ENCODE data around the gene ACTG1. TPM values are rescaled to one million over a fixed set of nuclear protein-coding genes. Genes with fewer than 3 reads are reported as not detected.

The ACTG1 gene
- total RNA-seq, 1 donor from 2014 or later = 3,227 TPM

- TF ChIP-seq CTCF (IDR thresholded peaks at IDR 0.05; ENCODE audit: unreplicated experiment) = no peak
- Mint-ChIP-seq H3K9me3 (ENCODE audit: low read depth) (no peaks in the 10 kb centered on the region), H3K4me3 (ENCODE audit: low read depth) (no peak overlapping the region), H3K36me3 (ENCODE audit: insufficient read depth) (no peaks in the 10 kb centered on the region), H3K4me1 (ENCODE audit: low read depth) (no peaks in the 10 kb centered on the region), H3K27ac (no peak overlapping the region), H3K27me3 (peaks cover 15% of the 10 kb centered on the region)
- DNase-seq (ENCODE audit: low spot score, unreplicated experiment) = no peak
These were observed 13.0 kb downstream of the ACTG1 start for GRCh38 chr17:81499601-81499970.

- no peaks in the 10 kb centered on the region for H3K36me3 Mint-ChIP-seq (ENCODE audit: insufficient read depth)
- H3K4me3 Mint-ChIP-seq (ENCODE audit: low read depth) = no peak overlapping the region
- H3K9me3 Mint-ChIP-seq (ENCODE audit: low read depth) = no peaks in the 10 kb centered on the region
- H3K4me1 Mint-ChIP-seq (ENCODE audit: low read depth) = no peaks in the 10 kb centered on the region
- H3K27me3 Mint-ChIP-seq = peaks cover 18% of the 10 kb centered on the region
- TF ChIP-seq CTCF (IDR thresholded peaks at IDR 0.05; ENCODE audit: unreplicated experiment) = no peak
- no peak overlapping the region for H3K27ac Mint-ChIP-seq
- DNase-seq (ENCODE audit: low spot score, unreplicated experiment) = no peak
These were observed 13.5 kb downstream of the ACTG1 start for GRCh38 chr17:81498953-81499600.

GRCh38 chr17:81494626-81495377 is 17.8 kb downstream of the ACTG1 start:
- Mint-ChIP-seq H3K36me3 (ENCODE audit: insufficient read depth) (no peaks in the 10 kb centered on the region), H3K4me3 (ENCODE audit: low read depth) (no peak overlapping the region), H3K27me3 (peaks cover 40% of the 10 kb centered on the region), H3K27ac (no peak overlapping the region), H3K9me3 (ENCODE audit: low read depth) (no peaks in the 10 kb centered on the region), H3K4me1 (ENCODE audit: low read depth) (peaks cover 6% of the 10 kb centered on the region)
- TF ChIP-seq CTCF (IDR thresholded peaks at IDR 0.05; ENCODE audit: unreplicated experiment) = no peak
- DNase-seq (ENCODE audit: low spot score, unreplicated experiment) = no peak

GRCh38 chr17:81493198-81494038 is 19.2 kb downstream of the ACTG1 start:
- no peaks in the 10 kb centered on the region for H3K9me3 Mint-ChIP-seq (ENCODE audit: low read depth)
- no peak for DNase-seq (ENCODE audit: low spot score, unreplicated experiment)
- peaks cover 45% of the 10 kb centered on the region for H3K27me3 Mint-ChIP-seq
- no peak overlapping the region for H3K4me3 Mint-ChIP-seq (ENCODE audit: low read depth)
- no peak overlapping the region for H3K27ac Mint-ChIP-seq
- TF ChIP-seq CTCF (IDR thresholded peaks at IDR 0.05; ENCODE audit: unreplicated experiment) = no peak
- no peaks in the 10 kb centered on the region for H3K36me3 Mint-ChIP-seq (ENCODE audit: insufficient read depth)
- peaks cover 9% of the 10 kb centered on the region for H3K4me1 Mint-ChIP-seq (ENCODE audit: low read depth)

GRCh38 chr17:81492706-81493105 is 19.9 kb downstream of the ACTG1 start:
- no peaks in the 10 kb centered on the region for H3K9me3 Mint-ChIP-seq (ENCODE audit: low read depth)
- H3K4me1 Mint-ChIP-seq (ENCODE audit: low read depth) = peaks cover 9% of the 10 kb centered on the region
- H3K36me3 Mint-ChIP-seq (ENCODE audit: insufficient read depth) = no peaks in the 10 kb centered on the region
- H3K27me3 Mint-ChIP-seq = peaks cover 45% of the 10 kb centered on the region
- H3K27ac Mint-ChIP-seq = peak overlapping the region; percentile 62
- H3K4me3 Mint-ChIP-seq (ENCODE audit: low read depth) = no peak overlapping the region
- no peak for DNase-seq (ENCODE audit: low spot score, unreplicated experiment)
- TF ChIP-seq CTCF (IDR thresholded peaks at IDR 0.05; ENCODE audit: unreplicated experiment) = no peak
